GM10266 (cell line): ENCODE results near the gene SLX9.

ENCODE experiments used
- DNase-seq: peaks from one replicate; pipeline ENCODE4 v3.0.0; 2012; ENCODE audit errors: extremely low spot score
- CTCF ChIP-seq: IDR thresholded peaks from 2 replicates; pipeline ENCODE4 v1.5.1; 2012; ENCODE audit warnings: mild to moderate bottlenecking, low read depth; ENCODE audit not compliant: control insufficient read depth, insufficient read depth; ENCODE audit errors: missing control alignments

The SLX9 gene

DNA sequence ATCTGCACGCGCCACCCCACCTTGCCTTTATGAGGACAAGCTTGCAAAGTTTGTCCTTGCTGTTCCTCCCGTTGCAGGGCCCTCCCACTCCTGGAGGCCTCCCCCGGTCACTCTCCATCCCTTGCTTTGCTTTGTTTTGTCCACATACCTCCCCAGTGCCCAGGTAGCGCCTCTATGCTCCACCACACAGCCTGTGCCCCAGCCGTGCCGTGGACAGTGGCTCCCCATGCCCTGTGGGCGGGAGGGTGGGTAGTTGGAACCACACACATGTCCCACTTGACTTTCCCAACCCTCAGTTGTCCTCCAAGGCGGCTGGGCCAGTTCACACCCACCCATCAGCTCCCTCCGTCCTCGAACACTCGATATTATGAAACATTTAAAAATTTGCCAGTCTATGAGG is 24.6 kb downstream of the SLX9 start:
- no peak for DNase-seq
- TF ChIP-seq CTCF, result no peak

- DNase-seq, result no peak
- no peak for TF ChIP-seq CTCF
These were observed 25.6 kb downstream of the SLX9 start for GRCh38 chr21:44965251-44966022.

DNA sequence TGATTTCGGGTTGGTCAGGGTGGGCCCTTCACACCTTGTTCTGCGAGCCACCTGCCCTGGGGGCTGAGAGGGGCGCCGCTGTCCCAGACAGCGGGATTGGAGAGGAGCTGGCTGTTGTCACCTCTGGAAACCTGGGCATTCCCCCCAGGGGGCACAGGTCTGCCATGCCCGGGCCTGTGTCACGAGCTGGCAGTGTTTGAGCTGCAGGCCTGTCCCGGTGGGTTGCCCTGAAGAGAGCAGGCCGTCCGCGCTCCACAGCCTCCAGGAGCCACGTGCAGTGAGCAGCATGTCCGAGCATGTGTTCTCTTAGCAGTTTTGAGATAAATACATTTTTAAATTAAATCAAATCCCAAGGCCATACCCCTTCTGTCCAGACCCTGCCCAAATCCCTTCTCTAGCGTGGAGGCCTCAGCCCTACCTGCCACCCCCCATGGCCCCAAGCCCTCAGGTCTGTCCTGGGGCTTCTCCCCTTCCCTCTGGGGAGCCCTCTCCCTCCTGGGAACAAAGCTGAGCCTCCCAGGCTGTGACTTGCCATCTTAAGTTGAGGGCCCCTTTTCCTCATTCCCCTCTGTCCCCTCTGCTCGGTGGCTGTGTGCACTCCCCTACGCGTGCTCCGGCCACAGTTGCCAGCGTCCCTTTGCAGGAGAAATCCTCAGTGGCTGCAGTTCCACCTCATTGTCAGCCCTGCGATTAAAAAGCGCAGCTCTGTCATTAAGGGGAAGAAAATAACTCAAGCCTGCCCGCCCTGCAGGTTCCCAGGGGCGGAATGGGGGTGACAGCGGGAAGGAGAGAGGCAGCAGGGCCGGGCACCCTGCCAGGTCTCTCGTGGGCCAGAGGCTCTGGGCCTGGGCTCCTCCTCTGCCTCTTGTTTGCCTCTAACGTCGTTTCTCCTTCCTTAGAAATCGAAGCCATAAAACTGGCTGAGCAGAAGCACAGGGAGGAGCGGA is 26.6 kb downstream of the SLX9 start:
- no peak for DNase-seq
- no peak for TF ChIP-seq CTCF

GRCh38 chr21:44967082-44968047 is 27.5 kb downstream of the SLX9 start:
- no peak for DNase-seq
- TF ChIP-seq CTCF, result no peak

DNA sequence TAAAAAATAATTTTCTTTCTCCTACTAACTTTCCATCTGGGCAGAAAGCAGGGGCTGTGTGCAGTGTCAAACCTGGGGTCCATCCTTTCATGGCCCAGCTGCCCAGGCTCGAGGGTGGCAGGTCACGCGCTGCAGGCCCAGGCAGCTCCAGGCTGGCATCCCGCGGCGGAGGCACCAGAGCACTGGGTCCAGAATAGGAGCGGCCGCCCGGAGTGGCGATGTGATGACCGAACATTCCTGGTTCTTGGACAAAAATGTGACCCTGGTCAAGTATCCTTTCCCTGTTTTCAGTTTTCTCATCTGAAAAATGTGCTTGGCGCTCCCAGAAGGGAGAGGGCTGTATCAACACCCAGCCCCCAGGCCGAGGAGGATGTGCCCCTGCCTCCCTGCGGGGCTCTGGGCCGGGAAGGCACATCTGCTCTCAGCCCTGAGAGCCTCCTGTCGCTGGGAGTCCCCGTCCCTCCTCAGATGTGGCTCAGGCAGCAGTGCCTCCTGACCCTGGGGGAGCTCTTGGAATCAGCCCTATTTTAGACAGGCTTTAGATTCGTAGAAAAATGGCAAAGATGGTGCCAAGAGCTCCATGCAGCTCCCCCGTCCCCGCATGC is 29.3 kb downstream of the SLX9 start:
- no peak for DNase-seq
- no peak for TF ChIP-seq CTCF

GRCh38 chr21:44969931-44970755 is 30.3 kb downstream of the SLX9 start:
- no peak for TF ChIP-seq CTCF
- no peak for DNase-seq
